B cell (primary cell): Measurements from ENCODE around the gene FOXN3.

Experiments used
- CTCF ChIP-seq: fragments of 200-600 bp; IDR thresholded peaks from one replicate; pipeline ENCODE4 v1.8.0; 2022; ENCODE audit warnings: antibody characterized with exemption, mild to moderate bottlenecking
- EZH2 ChIP-seq: IDR thresholded peaks from 2 replicates; pipeline ENCODE4 v1.6.1; 2012; ENCODE audit warnings: borderline replicate concordance, low read depth, mild to moderate bottlenecking, moderate library complexity, low read length; ENCODE audit not compliant: insufficient read depth, poor library complexity, severe bottlenecking

DNA sequence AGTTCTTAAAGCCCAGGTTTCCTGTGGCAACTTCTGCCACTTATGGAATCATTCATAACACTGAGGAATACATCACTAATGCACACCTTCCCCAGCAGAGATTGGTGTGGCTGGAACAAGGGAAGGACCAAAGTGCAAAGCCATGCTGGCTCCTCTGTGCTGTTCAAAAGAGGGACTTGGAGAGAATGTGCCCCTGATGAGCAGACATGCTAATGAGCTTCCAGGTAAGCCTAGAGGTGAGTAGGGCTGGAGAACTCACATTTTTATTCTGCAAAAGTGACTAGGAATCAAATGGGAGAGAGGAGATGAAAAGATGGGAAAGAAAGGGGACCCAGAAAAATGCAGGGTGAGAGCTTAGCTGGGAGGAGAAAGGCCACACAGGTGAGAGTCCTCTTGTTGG lies 302.9 kb downstream of the FOXN3 start:
- no peak for TF ChIP-seq EZH2
- TF ChIP-seq CTCF: no peak
